Globus pallidus (tissue), 1 donor: Measurements from ENCODE around the gene KIAA0586.
"Not testable (repeated sequence)": the region's sequence is repeated elsewhere in the genome, so short reads cannot be mapped to it uniquely, and the experiment has no call there.

Source experiments
- DNase-seq: peaks from one replicate; pipeline ENCODE4 v3.0.0-alpha.2; 2015; ENCODE audit warnings: low spot score

Gene KIAA0586

DNA sequence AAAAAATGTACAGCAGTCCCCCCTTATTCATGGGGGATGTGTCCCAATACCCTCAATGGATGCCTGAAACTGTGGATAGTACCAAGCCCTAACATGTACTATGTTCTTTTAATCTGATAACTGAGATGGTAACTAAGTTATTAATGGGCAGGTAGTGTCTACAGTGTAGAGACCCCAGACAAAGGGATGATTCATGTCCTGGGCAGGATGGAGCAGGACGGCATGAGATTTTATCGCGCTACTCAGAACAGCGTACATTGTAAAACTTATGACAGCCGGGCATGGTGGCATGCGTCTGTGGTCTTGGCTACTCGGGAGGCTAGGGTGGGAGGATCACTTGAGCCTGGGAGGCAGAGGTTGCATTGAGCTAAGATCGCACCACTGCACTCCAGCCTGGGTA lies 37.1 kb downstream of the KIAA0586 start:
- no peak for DNase-seq

DNA sequence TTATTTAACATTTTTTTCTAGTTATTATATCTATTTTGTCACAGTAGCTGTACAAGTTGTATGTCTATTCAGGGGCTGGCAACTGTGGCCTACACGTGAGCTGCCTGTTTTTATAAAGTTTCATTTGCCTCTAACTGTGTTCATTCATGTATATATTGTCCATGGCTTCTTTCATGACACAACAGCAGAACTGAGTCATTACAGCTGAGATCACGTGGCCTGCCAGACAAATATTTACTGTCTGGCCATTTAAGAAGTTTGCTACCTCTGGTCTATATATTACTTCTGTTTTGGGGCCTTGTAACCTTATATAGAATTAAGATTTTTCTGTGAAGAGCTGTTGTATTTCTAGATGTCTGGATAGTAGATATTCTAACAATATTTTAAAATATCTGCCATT lies 37.9 kb downstream of the KIAA0586 start:
- no peak for DNase-seq

DNA sequence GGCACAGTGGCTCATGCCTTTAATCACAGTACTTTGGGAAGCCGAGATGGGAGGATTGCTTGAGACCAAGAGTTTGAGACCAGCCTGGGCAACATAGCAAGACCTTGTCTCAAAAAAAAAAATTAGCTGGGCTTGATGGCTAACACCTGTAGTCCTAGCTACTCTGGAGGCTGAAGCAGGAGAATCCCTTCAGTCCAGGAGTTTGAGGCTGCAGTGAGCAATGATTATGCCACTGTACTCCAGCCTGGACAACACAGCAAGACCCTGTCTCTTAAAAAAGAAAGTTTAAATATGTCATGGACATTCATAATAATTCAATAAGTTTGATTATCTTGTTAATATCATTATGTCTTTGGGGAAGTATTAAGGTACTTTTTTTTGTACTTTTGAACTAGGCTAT lies 38.9 kb downstream of the KIAA0586 start:
- no peak for DNase-seq

DNA sequence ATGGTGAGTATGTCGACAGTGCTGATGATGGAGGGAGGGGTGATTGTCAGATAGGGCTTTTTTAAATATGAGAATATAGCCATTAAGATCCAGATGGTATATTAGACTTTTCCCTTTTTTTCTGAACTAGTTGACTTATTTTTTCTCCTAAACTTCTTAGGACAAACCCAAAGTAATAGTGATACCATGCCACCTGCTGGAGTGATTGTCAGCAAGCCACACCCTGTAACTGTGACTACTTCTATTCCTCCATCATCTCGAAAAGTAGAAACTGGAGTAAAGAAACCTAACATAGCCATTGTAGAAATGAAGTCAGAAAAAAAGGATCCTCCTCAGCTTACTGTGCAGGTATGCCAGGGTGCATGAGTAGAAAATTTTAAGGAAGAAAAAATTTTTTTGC lies 40.1 kb downstream of the KIAA0586 start:
- DNase-seq, result no peak

DNA sequence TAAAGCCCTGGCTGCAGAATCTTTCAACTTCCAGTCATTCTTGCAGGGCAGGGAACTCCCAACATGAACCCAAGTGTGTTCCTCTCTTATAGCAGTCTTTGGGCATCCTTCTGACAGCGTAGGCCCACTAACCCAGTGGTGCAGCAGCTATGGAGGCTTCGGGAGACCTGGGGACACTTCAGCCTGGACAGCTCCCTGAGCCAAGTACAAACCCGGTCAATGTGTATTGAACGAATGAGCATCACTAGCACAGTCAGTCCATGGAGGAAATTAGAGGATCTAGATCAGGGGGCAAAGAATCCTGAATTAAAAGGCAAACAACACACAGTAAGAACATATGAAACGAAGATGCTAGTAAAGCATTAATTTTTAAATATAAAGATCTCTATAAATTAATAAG lies 41.8 kb downstream of the KIAA0586 start:
- no peak for DNase-seq

DNA sequence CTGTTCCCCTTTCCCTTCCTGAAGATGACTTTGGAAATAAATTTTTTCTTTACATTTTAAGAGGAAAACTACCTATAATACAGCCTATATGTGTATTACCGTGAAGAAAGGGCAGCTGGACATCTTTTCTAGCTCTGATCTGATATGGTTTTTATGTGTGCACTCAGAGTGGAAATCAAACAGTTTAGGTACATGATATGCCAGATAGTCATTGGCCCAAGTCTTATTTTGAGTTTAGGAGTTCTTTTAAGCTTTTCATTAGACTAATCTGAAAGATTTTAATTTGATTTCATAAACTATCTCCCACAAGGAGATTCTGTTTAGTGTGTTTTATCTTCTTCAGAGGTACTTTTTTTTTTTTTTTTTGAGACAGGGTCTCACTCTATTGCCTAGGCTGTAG lies 48.8 kb downstream of the KIAA0586 start:
- no peak for DNase-seq

DNA sequence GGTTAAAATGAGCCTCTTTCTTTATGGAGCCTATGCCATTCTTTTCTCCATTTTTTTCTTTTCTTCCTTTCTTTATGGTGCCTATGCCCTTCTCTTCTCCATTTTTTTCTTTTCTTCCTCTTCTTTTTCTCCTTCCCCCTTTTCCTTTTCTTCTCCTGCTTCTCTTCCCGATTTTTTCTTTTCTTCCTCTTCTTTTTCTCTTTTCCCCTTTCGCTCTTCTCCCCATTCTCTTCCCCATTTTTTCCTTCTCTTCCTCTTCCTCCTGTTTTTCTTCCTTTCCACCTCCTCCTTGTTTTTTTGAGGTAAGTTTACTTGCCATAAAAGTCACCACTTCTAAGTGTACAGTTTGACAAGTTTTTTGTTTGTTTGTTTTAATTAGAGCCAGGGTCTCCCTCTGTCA lies 50.1 kb downstream of the KIAA0586 start:
- no peak for DNase-seq

DNA sequence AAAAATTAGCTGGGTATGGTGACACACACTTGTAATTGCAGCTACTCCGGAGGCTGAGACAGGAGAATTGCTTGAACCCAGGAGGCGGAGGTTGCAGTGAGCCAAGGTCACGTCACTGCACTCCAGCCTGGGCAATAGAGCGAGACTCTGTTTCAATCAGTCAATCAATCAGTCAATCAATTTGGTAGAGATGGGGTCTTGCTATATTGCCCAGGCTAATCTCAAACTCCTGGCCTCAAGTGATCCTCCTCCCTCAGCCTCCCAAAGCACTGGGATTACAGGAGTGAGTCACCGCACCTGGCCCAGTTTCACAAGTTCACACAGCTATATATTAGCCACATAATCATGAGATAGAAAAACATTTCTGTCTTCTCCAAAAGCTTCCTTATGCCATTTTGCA lies 50.8 kb downstream of the KIAA0586 start:
- DNase-seq, result not testable (repeated sequence)

DNA sequence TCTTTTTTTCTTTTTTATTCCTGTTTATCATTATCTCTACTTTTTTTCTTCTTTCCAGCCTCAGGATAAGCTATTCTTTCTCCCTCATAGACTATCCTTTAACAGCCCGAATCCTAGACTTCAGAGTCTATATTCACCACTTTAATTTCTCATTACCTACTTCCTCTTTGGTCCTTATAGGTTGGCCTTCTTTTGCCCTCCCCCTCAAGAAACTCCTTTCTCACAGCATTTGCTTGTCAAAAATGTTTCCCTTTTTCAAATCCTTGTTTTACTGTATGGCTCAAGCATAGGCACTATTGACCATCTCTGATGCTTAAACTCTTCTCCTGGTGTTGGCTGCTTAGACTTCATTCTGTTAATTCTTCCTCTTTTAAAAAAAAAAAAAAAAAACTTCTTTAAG lies 52.5 kb downstream of the KIAA0586 start:
- DNase-seq, result peak; percentile 20

DNA sequence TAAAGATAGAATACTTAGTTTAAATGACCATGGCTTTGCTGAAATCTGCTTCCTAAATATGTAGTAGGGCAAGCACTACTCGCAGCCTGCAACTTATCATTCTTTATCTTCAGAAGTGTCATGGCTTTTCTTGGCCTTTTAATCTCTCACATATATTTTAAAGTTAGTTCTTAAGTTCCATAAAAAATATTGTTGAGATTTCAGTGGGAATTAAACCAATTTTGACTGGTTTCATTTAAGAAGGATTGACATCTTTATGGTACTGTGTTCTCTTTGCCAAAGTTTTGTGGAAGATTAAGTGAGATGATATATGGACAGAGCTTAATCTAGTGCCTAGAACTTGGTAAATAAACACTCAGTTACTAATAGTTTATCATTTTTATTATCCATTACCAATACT lies 56.7 kb downstream of the KIAA0586 start:
- DNase-seq, result no peak

DNA sequence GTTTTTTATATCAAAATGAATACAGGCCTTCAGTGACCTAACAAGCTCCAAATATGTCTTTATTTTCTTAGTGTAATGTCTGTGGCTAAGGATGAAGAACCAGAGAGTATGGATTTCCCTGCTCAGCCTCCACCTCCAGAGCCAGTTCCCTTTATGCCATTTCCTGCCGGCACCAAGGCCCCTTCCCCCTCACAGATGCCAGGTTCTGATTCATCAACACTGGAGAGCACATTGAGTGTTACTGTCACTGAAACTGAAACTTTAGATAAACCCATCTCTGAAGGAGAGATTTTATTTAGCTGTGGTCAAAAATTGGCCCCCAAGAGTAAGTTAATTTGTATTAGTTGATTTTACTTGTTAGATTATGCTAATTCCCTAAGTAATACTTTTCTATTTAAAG lies 61.0 kb downstream of the KIAA0586 start:
- no peak for DNase-seq

DNA sequence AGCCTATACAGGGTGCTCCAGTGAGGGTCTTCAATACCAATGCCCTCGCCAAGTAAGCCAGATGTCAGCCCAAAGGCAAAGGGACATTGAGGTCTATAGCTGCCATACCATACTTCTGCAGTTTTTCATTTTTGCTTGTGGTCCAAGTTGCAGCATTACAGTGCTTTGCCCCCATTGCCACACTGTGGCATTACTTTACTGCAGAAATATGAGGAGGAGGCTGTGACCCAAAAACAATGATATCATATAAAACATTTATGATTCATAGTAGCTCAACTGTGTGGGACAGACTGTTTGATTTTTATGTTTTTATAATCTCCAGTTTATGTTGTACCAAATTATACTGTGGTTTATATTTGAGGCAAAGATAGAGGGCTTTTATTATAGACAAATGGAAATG lies 64.1 kb downstream of the KIAA0586 start:
- no peak for DNase-seq

DNA sequence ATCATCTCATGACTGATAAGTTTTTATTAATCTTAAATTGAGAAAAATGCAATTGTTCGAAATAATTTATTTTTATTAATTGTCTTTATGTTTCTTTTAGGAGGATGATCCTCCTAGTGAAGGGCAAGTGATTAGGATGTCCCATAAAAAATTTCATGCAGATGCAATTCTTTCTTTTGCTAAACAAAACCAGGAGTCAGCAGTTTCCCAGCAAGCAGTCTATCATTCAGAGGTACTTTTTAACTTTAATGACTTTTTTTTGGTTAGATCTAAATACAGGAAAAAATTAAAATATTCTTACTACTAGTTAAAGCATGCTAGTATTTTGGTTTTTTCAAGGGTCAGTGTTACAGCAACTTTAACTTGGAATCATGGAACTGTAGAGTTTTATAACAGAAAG lies 64.5 kb downstream of the KIAA0586 start:
- DNase-seq, result no peak

DNA sequence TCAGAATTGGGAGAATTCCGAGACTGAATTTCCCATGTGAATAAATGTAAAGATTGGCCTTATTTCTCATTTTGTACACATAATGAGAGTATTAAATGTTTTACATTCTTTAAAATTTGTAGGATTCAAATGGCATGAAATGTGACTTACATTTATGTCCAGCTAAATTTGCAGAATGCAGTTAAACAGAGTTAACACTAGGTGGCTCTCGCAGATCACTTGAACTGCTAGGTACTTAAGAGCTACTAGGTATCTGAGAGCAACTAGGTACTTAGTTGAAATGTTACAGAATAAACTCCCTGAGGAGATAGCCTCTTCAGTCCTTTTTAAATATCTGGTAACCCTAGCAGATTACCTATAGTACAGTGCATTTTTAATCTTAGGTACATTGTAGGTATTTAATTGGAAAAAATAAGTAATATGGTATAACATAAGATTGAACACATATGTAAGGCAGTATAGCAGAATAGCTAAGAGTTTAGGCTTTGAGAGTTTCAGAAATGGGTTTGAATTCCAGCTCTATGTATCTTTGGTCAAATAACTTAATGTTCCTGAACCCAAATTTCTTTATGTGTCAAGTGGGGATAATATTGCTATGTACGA lies 73.8 kb downstream of the KIAA0586 start:
- DNase-seq, result peak; percentile 60

DNA sequence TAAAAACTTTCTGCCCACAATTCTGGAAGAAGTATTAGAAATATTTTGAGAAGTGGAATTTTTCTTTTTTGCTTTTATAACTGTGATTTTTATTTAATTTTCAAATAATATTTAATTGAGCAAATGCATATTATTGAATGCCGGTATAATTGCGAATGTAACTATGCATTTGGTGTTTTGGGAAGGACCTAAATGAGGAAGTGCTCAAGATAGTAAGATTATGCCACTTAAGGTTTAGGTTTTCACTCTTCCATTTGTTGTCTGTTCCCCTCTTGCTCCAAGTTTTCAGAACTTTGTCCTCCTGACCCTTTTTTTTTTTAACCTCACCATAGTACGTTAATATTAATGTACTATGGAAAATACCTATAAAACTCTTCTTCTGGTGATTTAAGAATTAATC lies 85.8 kb downstream of the KIAA0586 start:
- no peak for DNase-seq

DNA sequence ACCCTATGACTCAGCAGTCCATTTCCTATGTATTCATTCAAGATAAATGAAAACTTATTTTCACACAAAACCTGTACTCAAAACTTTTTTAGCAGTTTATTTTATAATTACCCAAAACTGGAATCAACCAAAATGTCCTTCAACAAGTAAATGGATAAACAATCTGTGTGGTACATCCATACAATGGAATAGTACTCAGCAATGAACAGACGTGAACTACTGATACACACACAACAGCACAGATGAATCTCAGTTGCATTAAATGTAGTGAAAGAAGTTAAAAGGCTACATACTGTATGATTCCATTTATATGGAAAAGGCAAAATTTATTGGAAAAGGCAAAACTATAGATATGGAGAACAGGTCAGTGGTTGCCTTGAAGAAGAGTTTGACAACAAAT lies 90.1 kb downstream of the KIAA0586 start:
- no peak for DNase-seq

DNA sequence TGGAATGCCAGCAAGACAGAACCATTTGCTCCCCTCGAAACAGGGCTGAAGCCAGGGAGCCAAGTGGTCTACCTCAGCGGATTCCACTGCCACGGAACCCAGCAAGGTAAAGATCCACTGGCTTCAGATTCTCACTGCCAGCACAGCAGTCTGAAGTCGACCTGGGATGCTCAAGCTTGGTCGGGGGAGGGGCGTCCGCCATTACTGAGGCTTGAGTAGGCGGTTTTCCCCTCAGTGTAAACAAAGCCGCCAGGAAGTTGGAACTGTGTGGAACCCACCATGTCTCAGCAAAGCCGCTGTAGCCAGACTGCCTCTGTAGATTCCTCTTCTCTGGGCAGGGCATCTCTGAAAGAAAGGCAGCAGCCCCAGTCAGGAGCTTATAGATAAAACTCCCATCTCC lies 98.2 kb downstream of the KIAA0586 start:
- not testable (repeated sequence) for DNase-seq

DNA sequence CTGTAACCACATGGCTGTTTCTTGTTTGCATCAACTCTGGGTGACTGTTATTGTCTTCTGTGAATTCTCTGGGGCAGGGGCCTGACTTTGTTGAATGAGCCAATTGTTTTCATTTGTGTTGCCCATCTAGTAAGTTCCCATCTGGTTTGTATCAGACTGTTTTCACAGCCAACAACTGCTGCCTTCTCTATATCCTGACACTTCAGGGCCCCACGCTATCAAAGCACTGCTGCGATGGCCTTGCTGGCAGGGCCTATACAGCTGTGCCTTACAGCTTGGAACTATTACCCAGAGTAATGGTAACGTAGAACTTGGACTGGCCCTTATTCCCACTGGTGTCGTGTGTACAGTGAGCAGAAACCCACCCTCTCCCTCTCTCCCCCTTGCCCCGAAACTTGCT lies 105.9 kb downstream of the KIAA0586 start:
- peak; percentile 92 for DNase-seq

DNA sequence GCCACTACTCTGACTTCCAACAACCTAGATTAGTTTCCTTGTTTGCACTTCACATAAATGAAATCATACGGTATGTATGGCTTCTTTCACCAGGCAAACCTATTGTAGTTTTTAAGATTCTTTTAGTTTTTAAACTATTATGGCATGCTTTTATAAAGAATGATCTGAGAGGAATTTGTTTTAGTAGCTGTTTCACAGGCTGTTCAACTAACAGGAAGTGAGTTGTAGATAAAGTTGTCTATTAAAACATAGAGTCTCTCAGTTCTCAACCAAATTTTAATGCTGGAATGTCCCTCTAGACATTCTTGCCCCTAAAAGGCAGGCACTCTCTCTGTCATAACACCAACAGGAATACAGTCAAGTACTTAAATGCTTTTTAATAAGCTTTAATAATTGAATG lies 107.5 kb downstream of the KIAA0586 start:
- no peak for DNase-seq

DNA sequence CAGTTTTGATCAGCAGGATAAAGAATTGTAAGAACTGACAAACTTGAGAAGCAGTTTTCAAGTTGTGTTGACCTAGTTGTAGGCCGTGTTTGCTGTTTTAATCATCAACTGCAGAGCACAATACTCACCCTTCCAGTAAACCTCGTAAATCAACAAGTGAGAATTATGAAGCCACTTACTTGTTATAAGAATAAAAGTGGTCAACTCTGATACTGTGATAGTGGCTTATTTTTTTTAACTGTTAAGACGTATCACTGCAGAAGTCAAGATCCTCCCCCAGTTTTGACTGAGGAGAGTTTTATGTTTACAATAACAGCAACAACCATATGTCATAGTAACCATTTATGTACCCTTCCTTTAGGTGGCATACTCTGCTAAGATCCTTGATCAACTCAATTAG lies 109.5 kb downstream of the KIAA0586 start:
- DNase-seq, result no peak

DNA sequence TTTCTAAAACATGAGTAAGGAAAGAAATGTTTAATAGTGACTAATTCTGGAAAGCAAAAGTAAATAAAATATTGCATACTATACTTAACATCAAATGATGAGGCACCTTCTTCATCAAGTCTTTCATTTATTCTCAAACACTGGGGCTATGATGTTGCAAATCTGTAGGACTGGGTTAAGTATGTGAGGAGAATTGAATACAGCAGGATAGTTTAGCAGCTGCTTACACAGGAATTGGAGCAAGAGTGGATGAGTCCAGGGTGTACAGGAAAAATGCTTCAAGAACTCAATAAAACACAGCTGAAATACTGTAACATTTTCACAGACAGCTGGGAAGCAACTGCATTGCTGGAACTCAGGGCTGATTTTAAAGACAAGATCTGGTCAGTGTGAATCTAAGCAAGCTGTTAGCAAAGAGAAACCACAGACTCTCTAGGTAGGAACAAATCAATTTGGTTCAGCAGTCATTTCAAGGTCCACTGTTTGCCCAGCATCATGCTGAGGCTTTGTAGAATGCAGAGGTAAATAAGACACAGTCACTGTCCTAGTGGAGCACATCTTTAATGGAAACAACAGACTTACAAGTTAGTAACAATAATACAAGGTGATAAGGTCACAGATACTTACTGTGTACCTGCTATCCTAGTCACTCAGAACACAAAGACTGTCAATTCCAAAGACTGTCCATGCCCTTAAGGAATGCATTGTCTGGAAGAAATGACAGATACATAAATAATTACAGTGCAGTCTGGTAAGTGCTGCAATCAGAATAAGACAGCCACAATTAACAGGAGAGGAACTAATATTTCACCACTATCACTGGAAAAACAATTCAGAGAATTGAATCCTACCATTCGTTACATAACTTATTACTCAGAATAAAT lies 113.5 kb downstream of the KIAA0586 start:
- DNase-seq, result no peak

DNA sequence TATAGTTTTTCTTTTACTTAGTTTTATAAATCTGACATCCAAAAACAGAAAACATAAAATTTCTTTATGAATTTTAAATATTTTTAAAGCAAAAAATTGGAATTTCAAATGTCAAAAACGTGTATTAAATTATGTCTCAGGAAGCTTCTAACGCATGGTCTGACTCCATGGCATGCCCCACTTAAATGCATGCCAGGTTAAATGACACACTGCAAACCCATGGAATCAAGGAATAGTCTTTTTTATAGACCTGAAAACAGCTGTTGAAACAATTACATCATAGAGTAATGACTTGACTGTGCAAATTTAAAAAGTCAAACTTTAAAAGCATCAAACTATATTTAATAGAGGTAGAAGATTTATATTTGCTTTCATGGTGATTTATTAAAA lies 114.1 kb downstream of the KIAA0586 start:
- DNase-seq, result no peak

DNA sequence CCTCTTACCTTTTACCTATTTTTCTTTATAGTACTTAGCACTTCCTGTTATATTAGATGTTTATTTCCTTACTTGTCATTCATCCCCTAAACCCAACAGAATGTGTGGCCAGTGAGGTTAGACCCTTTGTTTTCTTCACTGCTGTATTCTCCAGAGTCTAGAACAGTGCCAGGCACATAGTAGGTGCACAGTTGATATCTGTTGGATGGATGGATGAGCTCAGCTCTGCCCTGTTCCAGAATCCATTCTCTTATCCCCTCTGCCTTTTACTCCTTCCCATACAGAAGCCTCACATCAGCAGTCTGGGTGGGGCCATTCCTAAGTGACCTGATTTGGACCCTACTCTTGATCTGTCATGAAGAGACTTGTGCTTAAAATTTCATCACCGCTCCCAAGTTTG lies 115.7 kb downstream of the KIAA0586 start:
- no peak for DNase-seq

DNA sequence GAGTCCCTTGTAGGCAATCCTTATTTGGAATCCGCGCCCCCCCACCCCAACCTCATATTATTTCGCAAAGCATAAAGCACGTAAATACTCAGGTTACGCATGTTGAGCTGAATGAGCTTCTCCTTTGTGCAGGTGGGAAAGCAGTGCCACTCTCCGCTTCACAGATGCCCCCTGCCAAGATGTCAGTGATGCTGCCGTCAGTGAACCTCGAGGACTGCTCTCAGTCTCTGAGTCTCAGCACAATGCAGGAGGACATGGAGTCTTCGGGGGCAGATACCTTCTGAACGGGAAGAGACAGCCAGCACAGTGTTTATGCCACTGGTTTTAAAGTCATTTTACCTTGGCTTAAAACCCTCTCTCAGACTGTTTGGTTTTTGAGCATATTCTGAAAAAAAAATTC lies 120.1 kb downstream of the KIAA0586 start:
- DNase-seq, result no peak
